GM21825 (cell line): ENCODE results near the gene TMEM140.

ENCODE experiments used
- ATAC-seq: cut with Tn5 transposase; IDR thresholded peaks from one replicate; pipeline ENCODE4 v1.9.1; 2021; ENCODE audit warnings: mild to moderate bottlenecking, moderate library complexity; ENCODE audit not compliant: unreplicated experiment

The TMEM140 gene

GRCh38 chr7:135158141-135158655, 10.3 kb downstream of the TMEM140 start:
- ATAC-seq: no peak

- no peak for ATAC-seq
These were observed 11.0 kb downstream of the TMEM140 start for GRCh38 chr7:135158874-135159273.

GRCh38 chr7:135159359-135160085, 11.7 kb downstream of the TMEM140 start:
- ATAC-seq: no peak

GRCh38 chr7:135160098-135160857, 12.4 kb downstream of the TMEM140 start:
- ATAC-seq: peak; percentile 60

- no peak for ATAC-seq
These were observed 13.2 kb downstream of the TMEM140 start for GRCh38 chr7:135160858-135161653.

- ATAC-seq: no peak
These were observed 13.8 kb downstream of the TMEM140 start for GRCh38 chr7:135161669-135162068.

- no peak for ATAC-seq
These were observed 14.6 kb downstream of the TMEM140 start for GRCh38 chr7:135162382-135163001.

GRCh38 chr7:135164357-135165061, 16.6 kb downstream of the TMEM140 start:
- no peak for ATAC-seq

- no peak for ATAC-seq
These were observed 18.0 kb downstream of the TMEM140 start for GRCh38 chr7:135165862-135166261.

- no peak for ATAC-seq
These were observed 18.6 kb downstream of the TMEM140 start for GRCh38 chr7:135166338-135166990.

- no peak for ATAC-seq
These were observed 19.6 kb downstream of the TMEM140 start for GRCh38 chr7:135167365-135167917.

GRCh38 chr7:135168001-135168400, 20.1 kb downstream of the TMEM140 start:
- no peak for ATAC-seq

- no peak for ATAC-seq
These were observed 20.7 kb downstream of the TMEM140 start for GRCh38 chr7:135168489-135169140.

- ATAC-seq: peak; percentile 39
These were observed 21.5 kb downstream of the TMEM140 start for GRCh38 chr7:135169141-135169963.

- no peak for ATAC-seq
These were observed 22.0 kb downstream of the TMEM140 start for GRCh38 chr7:135169964-135170273.

GRCh38 chr7:135170274-135170997, 22.6 kb downstream of the TMEM140 start, which contains the start of gene CYREN:
CYREN (minus strand) TSS chr7:135170707; CDS start chr7:135168922, 1,785 bp downstream.
- ATAC-seq: peak; percentile 77

- ATAC-seq: peak; percentile 16
These were observed 23.2 kb downstream of the TMEM140 start for GRCh38 chr7:135170998-135171481.
